Hepatocyte (in vitro differentiated cells): ENCODE data around the gene ZNF521.

Experiments
- CTCF ChIP-seq: fragments of 200-600 bp; sonication (generic); IDR thresholded peaks from 2 replicates; pipeline ENCODE4 v1.5.1; 2016; ENCODE audit warnings: antibody characterized with exemption, mild to moderate bottlenecking; ENCODE audit not compliant: poor library complexity
- EZH2 ChIP-seq: fragments of 200-600 bp; sonication (generic); IDR thresholded peaks from 2 replicates; pipeline ENCODE4 v1.6.1; 2016; ENCODE audit warnings: antibody characterized with exemption, mild to moderate bottlenecking, borderline replicate concordance
- EZH2phosphoT487 ChIP-seq: fragments of 200-600 bp; sonication (generic); IDR thresholded peaks from one replicate; pipeline ENCODE4 v1.6.1; 2018; ENCODE audit warnings: antibody characterized with exemption, mild to moderate bottlenecking, low read depth, moderate library complexity; ENCODE audit not compliant: unreplicated experiment, severe bottlenecking

GRCh38 chr18:25141886-25142285, 210.1 kb downstream of the ZNF521 start:
- no peak for TF ChIP-seq CTCF
- no peak for TF ChIP-seq EZH2
- TF ChIP-seq EZH2phosphoT487 = no peak
